ENCODE results near the gene TMEM238L.

TMEM238L gene

GRCh38 chr17:10772425-10773380, 31.2 kb downstream of the TMEM238L start:
- DNase-seq = peak; percentile 11 to 14

- no peak for DNase-seq
Observed at GRCh38 chr17:10771148-10771547, 32.8 kb downstream of the TMEM238L start.

- no peak for DNase-seq
Observed at GRCh38 chr17:10769840-10770239, 34.1 kb downstream of the TMEM238L start.

- no peak for DNase-seq
Observed at GRCh38 chr17:10768750-10769251, 35.1 kb downstream of the TMEM238L start.

GRCh38 chr17:10767232-10767631, 36.7 kb downstream of the TMEM238L start:
- no peak for DNase-seq

GRCh38 chr17:10762037-10762436, 41.9 kb downstream of the TMEM238L start:
- DNase-seq = no peak

- no peak for DNase-seq
Observed at GRCh38 chr17:10761281-10761680, 42.6 kb downstream of the TMEM238L start.

GRCh38 chr17:10758062-10758461, 45.8 kb downstream of the TMEM238L start:
- no peak for DNase-seq

- DNase-seq = no peak
Observed at GRCh38 chr17:10757647-10758046, 46.3 kb downstream of the TMEM238L start.

- no peak for DNase-seq
Observed at GRCh38 chr17:10757067-10757466, 46.8 kb downstream of the TMEM238L start.

GRCh38 chr17:10756619-10757018, 47.3 kb downstream of the TMEM238L start:
- DNase-seq = no peak

GRCh38 chr17:10756185-10756584, 47.7 kb downstream of the TMEM238L start:
- DNase-seq = no peak

GRCh38 chr17:10755592-10756127, 48.2 kb downstream of the TMEM238L start:
- DNase-seq = no peak

GRCh38 chr17:10754861-10755591, 48.9 kb downstream of the TMEM238L start:
- no peak for DNase-seq

- peak in 1 of 2 donors; percentile 11 for DNase-seq
Observed at GRCh38 chr17:10754109-10754508, 49.8 kb downstream of the TMEM238L start.

- no peak for DNase-seq
Observed at GRCh38 chr17:10752696-10753095, 51.2 kb downstream of the TMEM238L start.

- DNase-seq = no peak
Observed at GRCh38 chr17:10751563-10751962, 52.3 kb downstream of the TMEM238L start.

GRCh38 chr17:10750210-10750609, 53.7 kb downstream of the TMEM238L start:
- DNase-seq = no peak

- no peak for DNase-seq
Observed at GRCh38 chr17:10748531-10749181, 55.2 kb downstream of the TMEM238L start.

- DNase-seq = no peak
Observed at GRCh38 chr17:10745231-10745630, 58.7 kb downstream of the TMEM238L start.

Measured in CD4-positive, alpha-beta T cell treated with Interleukin-4 for 1 hour (primary cell).